HepG2 (cell line): ENCODE data around the gene PRKCE. TPM values are rescaled to one million over a fixed set of nuclear protein-coding genes. Genes with fewer than 3 reads are reported as not detected.

Experiments used
- AHDC1 ChIP-seq: sonication (generic); formaldehyde crosslinking; IDR thresholded peaks from 2 replicates; pipeline ENCODE4 v1.5.1; 2020; ENCODE audit warnings: mild to moderate bottlenecking, missing genetic modification reagents, borderline replicate concordance
- ARID3A ChIP-seq: IDR thresholded peaks from 2 replicates; pipeline ENCODE4 v1.6.1; 2012; ENCODE audit warnings: low read depth, low read length, improper control_type of control experiment
- DDIT3 ChIP-seq: sonication (generic); formaldehyde crosslinking; IDR thresholded peaks from 2 replicates; pipeline ENCODE4 v1.4.0; 2020; ENCODE audit warnings: mild to moderate bottlenecking, missing genetic modification reagents
- DMAP1 ChIP-seq: IDR thresholded peaks from 2 replicates; pipeline ENCODE4 v1.6.1; 2016
- DR1 ChIP-seq: sonication (generic); formaldehyde crosslinking; IDR thresholded peaks from 2 replicates; pipeline ENCODE4 v1.8.0; 2021; ENCODE audit warnings: mild to moderate bottlenecking, missing genetic modification reagents, inconsistent platforms
- E2F5 ChIP-seq: sonication (generic); formaldehyde crosslinking; conservative IDR thresholded peaks from 2 replicates; pipeline ENCODE4 v1.4.0; 2020; ENCODE audit warnings: missing genetic modification reagents
- HNRNPLL ChIP-seq: fragments of 200-400 bp; formaldehyde crosslinking; IDR thresholded peaks from 2 replicates; pipeline ENCODE4 v1.6.1; 2017; ENCODE audit warnings: mild to moderate bottlenecking, low read depth, low read length; ENCODE audit not compliant: poor library complexity, severe bottlenecking
- HOXA5 ChIP-seq: sonication (generic); formaldehyde crosslinking; IDR thresholded peaks from 2 replicates; pipeline ENCODE4 v1.4.0; 2020; ENCODE audit warnings: missing genetic modification reagents
- KLF12 ChIP-seq: sonication (generic); formaldehyde crosslinking; IDR thresholded peaks from 2 replicates; pipeline ENCODE4 v1.4.0; 2020; ENCODE audit warnings: missing genetic modification reagents, borderline replicate concordance
- NCOA1 ChIP-seq: sonication (generic); formaldehyde crosslinking; IDR thresholded peaks from 2 replicates; pipeline ENCODE4 v1.9.0; 2021; ENCODE audit warnings: missing genetic modification reagents
- NRL ChIP-seq: sonication (generic); formaldehyde crosslinking; IDR thresholded peaks from 2 replicates; pipeline ENCODE4 v1.5.0; 2020; ENCODE audit warnings: missing genetic modification reagents, mild to moderate bottlenecking, moderate library complexity, borderline replicate concordance
- PCBP2 ChIP-seq: fragments of 200-400 bp; formaldehyde crosslinking; optimal IDR thresholded peaks from 2 replicates; pipeline ENCODE3; 2018; ENCODE audit warnings: low read length, low read depth; ENCODE audit not compliant: poor library complexity, severe bottlenecking
- SIN3A ChIP-seq: IDR thresholded peaks from 2 replicates; pipeline ENCODE4 v1.6.1; 2011; ENCODE audit warnings: low read depth, mild to moderate bottlenecking, control low read depth, low read length, borderline replicate concordance
- SNAPC5 ChIP-seq: sonication (generic); formaldehyde crosslinking; IDR thresholded peaks from 2 replicates; pipeline ENCODE4 v1.8.1; 2023; ENCODE audit warnings: mild to moderate bottlenecking, missing genetic modification reagents, borderline replicate concordance
- ZNF644 ChIP-seq: IDR thresholded peaks from 2 replicates; pipeline ENCODE4 v1.6.1; 2016; ENCODE audit warnings: low read depth
- ZNF749 ChIP-seq: sonication (generic); formaldehyde crosslinking; IDR thresholded peaks from 2 replicates; pipeline ENCODE4 v1.8.0; 2022; ENCODE audit warnings: mild to moderate bottlenecking, missing genetic modification reagents, moderate library complexity, borderline replicate concordance
- polyA plus RNA-seq, 8 experiments: library from polyadenylated mRNA; depleted of rRNA in 3 of 8; stranded (reverse) in 7 of 8; unstranded in 1 of 8; fragments of >200 nt; fragmentation: Illumina TruSeq in 4 of 8; extraction: Trizol in 4 of 8; gene quantifications; 2 replicates each; pipeline versions ENCODE4 v1.2.1 to v1.2.3, GENCODE V29; 2011 to 2016; ENCODE audit warnings: low read depth in 4 of 8, missing spikeins in 1 of 8, mixed read lengths in 1 of 8; ENCODE audit not compliant: insufficient read depth in 1 of 8
- total RNA-seq, 5 experiments: library from RNA; depleted of rRNA; stranded (reverse); fragments of >200 nt; fragmentation: Illumina TruSeq; extraction: Trizol; gene quantifications; 2 replicates each; pipeline ENCODE4 v1.2.3, GENCODE V29; 2016; ENCODE audit warnings: low read depth in 1 of 5
- TF ChIP-seq, protein P1 (sequence below): sonication (generic); formaldehyde crosslinking; IDR thresholded peaks from 2 replicates; pipeline ENCODE4 v1.5.1; 2020; ENCODE audit warnings: missing genetic modification reagents, mild to moderate bottlenecking, borderline replicate concordance

PRKCE gene
- total and polyA plus RNA-seq, 2 of the 13 experiments (the other 11 are each of a cell fraction or from before 2014, with no cell fraction given) = 1.0 to 3.9 TPM

DNA sequence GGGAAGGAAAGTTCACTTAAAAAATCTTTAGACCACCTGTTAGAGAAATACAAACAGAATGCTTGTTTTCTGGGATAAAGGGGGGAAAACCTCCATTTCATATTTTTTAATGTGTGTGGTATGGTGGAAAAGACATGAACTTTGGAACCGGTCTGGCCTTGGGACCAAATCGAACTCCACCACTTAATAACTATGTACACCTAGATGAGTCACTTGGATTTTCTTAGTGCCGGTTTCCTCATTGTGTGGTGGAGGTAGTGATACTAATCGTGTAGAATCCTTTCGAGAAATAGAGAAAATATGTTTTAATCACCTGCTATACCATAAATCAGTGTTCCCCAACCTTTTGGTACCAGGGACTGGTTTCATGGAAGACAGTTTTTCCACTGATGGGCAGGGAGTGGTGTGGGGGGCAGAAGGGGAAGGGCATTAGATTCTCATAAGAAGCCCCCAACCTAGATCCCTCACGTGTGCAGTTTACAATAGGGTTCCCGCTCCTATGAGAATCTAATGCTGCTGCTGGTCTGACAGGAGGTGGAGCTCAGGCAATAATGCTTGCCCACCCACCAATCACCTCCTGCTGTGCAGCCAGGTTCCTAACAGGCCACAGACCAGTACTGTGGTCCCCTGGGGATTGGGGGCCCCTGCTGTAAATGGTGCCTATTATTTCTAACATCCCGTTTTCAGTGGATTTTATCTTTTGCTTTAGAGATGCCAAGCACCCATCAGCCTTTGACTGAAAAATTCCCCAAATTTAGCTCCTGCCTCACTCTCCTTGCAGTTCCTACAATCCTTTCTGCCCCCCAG is 308.8 kb downstream of the PRKCE start (continued):
- TF ChIP-seq AHDC1 (CRISPR knock-in tag) = peak; percentile 81; the same call in 1 of the 2 replicates
- no peak for TF ChIP-seq SNAPC5 (CRISPR knock-in tag)
- no peak for TF ChIP-seq KLF12 (CRISPR knock-in tag)
- peak; percentile 83 for TF ChIP-seq ARID3A
- TF ChIP-seq NRL (CRISPR knock-in tag) = no peak
- no peak for TF ChIP-seq HNRNPLL
- peak; percentile 66; the same call in 1 of the 2 replicates for TF ChIP-seq ZNF644 (CRISPR knock-in tag)
- no peak for TF ChIP-seq ZNF749 (CRISPR knock-in tag)
- TF ChIP-seq, protein P1, sequence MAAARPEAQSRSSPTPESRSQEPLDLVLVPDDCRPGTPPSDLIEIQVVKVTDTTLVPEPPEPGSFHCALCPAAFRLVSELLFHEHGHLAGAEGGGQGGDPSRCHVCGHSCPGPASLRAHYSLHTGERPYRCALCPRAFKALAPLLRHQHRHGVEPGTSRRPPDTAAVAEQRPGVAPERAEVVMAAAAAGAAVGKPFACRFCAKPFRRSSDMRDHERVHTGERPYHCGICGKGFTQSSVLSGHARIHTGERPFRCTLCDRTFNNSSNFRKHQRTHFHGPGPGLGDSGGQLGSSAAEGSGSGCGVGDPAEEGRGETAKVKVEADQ (CRISPR knock-in tag) = 0 out of 2 replicates have a peak, but pooled peaks have one; percentile 53
- no peak for TF ChIP-seq DDIT3
- TF ChIP-seq HOXA5 = no peak
- TF ChIP-seq NCOA1 (CRISPR knock-in tag) = no peak
- TF ChIP-seq PCBP2 = no peak
- TF ChIP-seq SIN3A = no peak
- no peak for TF ChIP-seq DR1 (CRISPR knock-in tag)
- TF ChIP-seq E2F5 (CRISPR knock-in tag) = no peak
- TF ChIP-seq DMAP1 (CRISPR knock-in tag) = no peak
